HFF-Myc (cell line): ENCODE results near the gene ZNF530.
A peak's percentile ranks its signal among the peaks of the same experiment; 100 is the strongest.

ENCODE experiments used
- DNase-seq: peaks from one replicate; pipeline ENCODE4 v3.0.0-alpha.2; 2011; ENCODE audit warnings: low read depth; ENCODE audit errors: extremely low read depth
- H3K4me3 ChIP-seq: replicated peaks from 2 replicates; pipeline ENCODE4 v1.5.1; 2011; ENCODE audit warnings: low read depth, mild to moderate bottlenecking, control low read depth, low read length
- CTCF ChIP-seq: IDR thresholded peaks from 2 replicates; pipeline ENCODE4 v1.5.1; 2012; ENCODE audit warnings: mild to moderate bottlenecking, low read depth, low read length, control low read depth; ENCODE audit errors: missing control alignments

The ZNF530 gene

DNA sequence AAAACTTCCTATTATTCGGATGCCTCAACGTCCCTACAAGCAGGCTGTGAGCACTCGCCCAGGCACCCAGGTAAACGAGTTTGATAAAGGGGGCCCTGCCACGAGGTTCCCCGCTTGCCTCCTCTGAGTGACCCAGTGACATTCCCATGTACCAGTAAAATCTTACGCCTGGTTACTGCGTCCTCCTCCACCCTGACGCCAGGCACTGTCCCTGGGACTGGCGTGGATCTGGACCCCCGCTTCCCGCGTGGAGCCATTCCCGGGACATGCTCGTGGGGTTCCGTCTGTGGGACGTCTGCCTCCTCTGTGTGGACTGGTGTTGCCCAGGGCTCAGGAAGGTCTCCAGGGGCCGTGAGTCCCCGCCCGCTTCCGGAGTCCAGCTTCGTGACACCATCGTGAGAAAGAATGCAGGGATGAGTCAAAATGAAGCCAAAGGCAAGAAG is 39.6 kb upstream of the ZNF530 start:
- no peak for TF ChIP-seq CTCF
- peak overlapping the region; percentile 69 for H3K4me3 ChIP-seq
- no peak for DNase-seq

- H3K4me3 ChIP-seq = no peak overlapping the region
- TF ChIP-seq CTCF = no peak
- no peak for DNase-seq
These were observed 36.1 kb upstream of the ZNF530 start for GRCh38 chr19:57563547-57563946.

GRCh38 chr19:57566396-57567265 is 33.1 kb upstream of the ZNF530 start:
- H3K4me3 ChIP-seq = no peak overlapping the region
- no peak for DNase-seq

DNA sequence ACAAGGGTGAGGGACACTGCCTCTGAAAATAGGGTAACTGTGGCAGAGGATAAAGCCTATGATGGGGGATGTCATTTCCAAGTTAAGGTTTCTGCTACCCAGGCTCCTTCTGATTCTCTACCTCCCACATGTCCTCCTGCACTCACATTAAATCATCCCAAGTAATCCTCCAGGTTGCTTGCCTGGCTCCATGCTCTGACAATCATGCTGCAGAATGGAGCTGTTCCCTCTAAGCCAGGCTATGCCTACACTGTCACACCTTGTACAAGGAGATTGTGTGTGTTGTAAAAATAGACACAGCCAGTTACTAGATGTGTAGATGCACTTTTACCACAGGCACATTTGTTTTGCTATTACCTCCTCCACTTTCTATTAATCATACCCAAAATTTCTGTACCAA is 29.0 kb upstream of the ZNF530 start:
- DNase-seq = no peak
- no peak for TF ChIP-seq CTCF
- H3K4me3 ChIP-seq = no peak overlapping the region

More at GRCh38 chr19:57566396-57567265, 33.1 kb upstream of the ZNF530 start:
- TF ChIP-seq CTCF = no peak

- no peak for TF ChIP-seq CTCF
- no peak overlapping the region for H3K4me3 ChIP-seq
- DNase-seq = no peak
These were observed 27.2 kb upstream of the ZNF530 start for GRCh38 chr19:57572415-57572947.

GRCh38 chr19:57576661-57577060 is 23.0 kb upstream of the ZNF530 start:
- no peak overlapping the region for H3K4me3 ChIP-seq
- no peak for DNase-seq
- no peak for TF ChIP-seq CTCF
